Fibroblast of upper back skin (primary cell): ENCODE measurements around the gene HLA-DMA.
A peak's percentile ranks its signal among the peaks of the same experiment; 100 is the strongest.

ENCODE experiments used
- DNase-seq: peaks from one replicate; pipeline ENCODE4 v3.0.0-alpha.2; 2013

Gene HLA-DMA

DNA sequence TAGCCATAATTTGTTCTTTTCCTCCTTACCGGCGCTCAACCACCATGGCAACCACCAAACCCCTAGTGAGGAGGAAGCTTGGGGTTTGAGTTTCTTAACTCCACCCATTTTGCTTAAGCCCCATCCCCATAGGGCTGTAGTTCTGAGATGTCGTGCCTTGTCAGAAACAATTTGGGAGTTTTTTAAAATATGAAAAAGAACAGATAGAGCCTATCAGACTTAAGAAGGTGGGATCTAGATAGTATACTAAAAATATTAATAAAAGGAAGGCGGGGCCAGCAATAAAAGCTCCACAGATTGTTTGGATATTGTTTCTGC lies 21.1 kb upstream of the HLA-DMA start:
- peak; percentile 46 for DNase-seq

- no peak for DNase-seq
These were observed 20.5 kb upstream of the HLA-DMA start for GRCh38 chr6:32973144-32974015.

GRCh38 chr6:32972353-32973143 lies 19.7 kb upstream of the HLA-DMA start:
- no peak for DNase-seq

- peak; percentile 100 for DNase-seq
These were observed 18.9 kb upstream of the HLA-DMA start for GRCh38 chr6:32971581-32972352.

- no peak for DNase-seq
These were observed 18.3 kb upstream of the HLA-DMA start for GRCh38 chr6:32971242-32971580.

DNA sequence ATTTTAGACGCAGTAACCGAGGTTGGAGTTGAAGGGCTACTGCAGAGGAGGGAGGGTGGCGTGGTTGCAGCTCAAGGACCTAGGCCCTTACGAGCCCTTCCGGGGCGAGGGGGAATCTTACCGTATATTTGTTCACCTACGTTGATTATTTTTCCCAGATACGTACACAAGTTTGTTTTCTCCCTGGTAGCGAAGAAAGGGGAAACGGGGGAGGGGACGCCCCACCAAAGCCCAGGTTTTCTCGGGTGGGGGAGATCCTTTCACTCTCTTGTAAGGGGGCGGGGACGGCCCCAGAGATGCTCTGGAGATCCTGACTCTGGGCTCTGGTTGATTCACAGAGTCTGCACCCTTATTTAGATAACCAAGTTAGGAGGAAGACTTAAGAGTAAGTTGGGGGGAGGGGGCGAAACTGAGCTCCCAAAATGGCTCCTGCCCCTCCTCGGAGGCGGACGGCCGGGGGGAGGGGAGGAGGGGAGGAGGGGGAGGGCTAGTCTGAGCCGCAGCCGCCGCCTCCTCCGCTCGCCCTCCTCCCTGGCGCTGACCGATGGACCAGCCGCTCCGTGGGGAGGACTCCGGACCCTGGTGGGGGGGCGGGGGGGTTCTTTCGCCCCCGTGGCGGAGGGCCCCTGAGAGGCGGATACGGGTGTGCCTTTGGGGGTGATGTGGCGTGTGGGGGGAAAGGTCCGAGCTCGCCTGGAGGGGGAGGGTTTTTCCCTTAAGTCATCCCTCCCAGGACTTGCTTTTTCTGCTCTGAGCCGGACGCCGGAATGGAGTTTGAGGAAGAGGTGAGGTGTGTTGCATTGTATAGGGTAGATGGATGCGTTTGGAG lies 17.7 kb upstream of the HLA-DMA start:
- peak; percentile 96 for DNase-seq

DNA sequence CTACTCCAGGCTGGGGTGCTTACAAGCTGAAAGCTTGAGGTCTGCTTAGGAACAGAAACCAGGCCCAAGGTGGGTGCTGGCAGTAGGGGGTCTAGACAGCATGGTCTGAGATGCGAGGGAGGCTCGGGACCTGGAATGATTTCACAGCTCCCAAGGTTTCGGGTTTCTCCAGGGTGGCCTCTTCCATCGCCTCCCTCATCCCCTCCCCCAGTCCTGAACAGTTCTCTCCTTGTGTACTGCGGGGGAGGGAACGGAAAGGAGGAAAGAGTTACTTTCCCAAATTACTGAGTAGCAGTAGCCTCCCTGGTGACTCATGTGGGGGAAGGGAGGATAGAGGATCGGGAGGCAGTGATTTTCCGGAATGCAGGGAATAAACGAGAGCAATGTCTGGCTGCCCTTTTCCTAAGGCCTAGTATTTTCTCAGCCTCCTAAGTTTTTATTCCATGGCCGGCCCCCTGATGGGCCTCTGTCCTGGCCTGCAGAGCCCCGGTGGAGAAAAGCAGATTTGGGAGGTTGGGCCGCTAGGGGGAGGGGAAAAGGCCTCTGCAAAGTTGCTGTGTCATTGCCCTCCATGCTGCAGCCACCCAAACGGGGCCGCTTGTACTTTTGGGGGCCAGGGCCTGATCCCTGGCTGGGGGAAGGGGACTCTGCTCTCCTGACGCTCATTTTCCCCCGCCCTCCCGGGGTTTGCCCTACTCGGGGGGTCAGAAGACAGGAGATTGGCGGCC lies 17.0 kb upstream of the HLA-DMA start:
- peak; percentile 100 for DNase-seq

GRCh38 chr6:32968867-32969684 lies 16.2 kb upstream of the HLA-DMA start:
- peak; percentile 85 for DNase-seq

DNA sequence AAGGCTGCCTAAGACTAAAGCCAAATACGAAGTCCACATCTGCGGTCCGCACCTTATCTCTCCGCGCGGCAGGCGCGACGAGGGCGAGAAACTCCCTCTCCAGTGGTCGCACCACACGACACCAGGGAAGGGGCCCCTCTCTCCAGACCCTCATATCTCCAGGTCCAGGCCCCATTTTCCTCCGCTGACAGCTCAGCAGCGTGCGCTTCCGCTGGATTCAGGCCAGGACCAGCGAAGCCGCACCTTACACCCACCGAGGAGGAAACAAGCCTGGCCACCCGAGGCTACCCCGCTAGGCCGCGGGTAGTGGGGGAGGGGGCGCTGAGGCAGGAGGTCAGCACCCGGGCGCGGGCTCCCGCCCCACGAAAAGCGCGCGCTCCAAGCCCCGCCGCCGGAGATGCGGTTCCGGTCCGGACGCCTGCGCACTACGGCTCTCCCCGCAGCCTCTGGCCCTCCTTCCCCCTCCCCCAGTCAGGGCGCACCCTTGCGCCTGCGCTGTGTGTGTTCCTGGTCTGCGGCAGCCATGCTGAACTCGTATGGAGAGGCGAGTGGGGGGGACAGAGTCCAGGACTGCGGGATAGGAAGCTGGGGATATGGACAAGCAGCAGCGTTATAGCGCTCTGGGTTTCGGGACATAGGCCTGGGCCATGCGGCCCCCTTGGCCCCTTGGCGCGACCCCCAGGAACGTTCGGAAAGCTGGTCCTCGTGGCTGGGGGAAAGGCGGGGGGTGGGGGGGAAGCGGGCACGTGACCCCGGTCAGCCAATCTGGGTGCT lies 15.4 kb upstream of the HLA-DMA start, which contains the start of gene BRD2:
TSS of gene BRD2 (plus strand) at position 502 of the 774 bp plus-strand sequence. CDS start 4,305 bp downstream, outside the sequence.
- DNase-seq: peak; percentile 98

GRCh38 chr6:32967151-32968091 lies 14.5 kb upstream of the HLA-DMA start:
- DNase-seq: peak; percentile 61

DNA sequence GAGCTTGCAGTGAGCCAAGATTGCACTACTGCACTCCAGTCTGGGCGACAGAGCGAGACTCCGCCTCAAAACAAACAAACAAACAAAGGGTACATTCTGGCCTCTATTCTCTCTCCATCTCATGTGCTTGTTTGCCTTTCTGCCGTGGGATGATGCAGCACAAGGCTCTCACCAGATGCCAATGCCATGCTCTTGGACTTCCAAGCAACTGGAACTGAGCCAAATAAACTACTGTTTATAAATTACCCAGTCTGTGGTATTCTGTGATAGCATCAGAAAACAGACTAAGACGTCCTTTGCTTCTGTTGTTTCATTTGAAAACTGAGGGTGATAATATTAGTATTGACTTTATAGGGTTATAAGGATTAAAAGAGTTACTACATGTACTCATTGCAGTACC lies 11.9 kb upstream of the HLA-DMA start:
- DNase-seq: no peak

DNA sequence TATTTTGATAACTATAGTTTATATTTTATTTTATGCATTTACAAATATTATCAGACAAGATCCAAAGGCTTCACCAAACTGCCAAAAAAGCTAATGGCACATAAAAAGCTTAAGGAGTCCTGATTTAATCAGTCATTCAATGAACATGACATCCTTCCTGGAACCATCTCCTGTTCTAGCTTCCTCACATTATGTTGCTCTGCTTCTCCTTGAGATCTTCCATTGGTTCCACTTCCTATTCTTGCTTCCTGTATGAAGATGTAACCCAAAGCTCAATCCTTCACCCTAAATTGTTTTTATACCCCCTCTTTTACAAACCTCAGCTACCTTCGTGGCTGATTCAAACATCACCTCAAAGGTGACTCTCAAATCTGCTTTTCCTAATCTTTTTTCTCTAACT lies 11.0 kb upstream of the HLA-DMA start:
- DNase-seq: no peak

DNA sequence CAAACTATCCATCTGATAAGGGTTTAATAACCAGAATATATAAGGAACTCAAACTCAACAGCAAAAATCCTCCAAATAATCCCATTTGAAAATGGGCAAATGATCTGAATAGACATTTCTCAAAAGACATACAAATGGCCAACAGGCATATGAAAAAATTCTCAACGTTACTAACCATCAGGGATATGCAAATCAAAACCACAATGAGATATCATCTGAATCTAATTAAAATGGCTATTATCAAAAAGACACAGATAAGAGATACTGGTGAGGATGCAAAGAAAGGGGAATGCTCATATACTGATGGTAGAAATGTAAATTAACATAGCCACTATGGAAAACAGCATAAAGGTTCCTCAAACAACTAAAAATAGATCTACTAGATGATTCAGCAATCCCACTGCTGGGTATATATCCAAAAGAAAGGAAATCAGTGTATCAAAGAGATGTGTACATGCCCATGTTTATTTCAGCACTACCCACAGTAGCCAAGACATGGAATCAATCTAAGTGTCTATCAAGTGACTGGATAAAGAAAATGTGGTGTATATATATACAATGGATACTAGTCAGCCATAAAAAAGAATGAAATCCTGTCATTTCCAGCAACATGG lies 9.4 kb upstream of the HLA-DMA start:
- no peak for DNase-seq

DNA sequence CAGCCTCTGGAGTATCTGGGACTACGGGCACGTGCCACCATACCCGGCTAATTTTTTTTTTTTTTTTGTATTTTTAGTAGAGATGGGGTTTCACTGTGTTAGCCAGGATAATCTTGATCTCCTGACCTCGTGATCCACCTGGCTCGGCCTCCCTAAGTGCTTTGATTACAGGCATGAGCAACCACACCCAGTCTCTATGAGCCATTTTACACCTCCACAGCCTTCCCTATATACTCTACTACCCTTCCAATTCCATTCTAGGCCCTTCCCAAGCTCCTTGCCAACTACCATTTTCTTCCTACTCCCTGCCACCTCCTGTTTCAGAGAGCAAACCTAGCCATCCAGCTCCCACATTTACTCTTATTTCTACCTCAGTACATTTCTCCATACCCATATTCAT lies 7.7 kb upstream of the HLA-DMA start:
- DNase-seq: no peak

- DNase-seq: no peak
These were observed 3.3 kb upstream of the HLA-DMA start for GRCh38 chr6:32956176-32956575.

GRCh38 chr6:32954986-32955802 lies 2.3 kb upstream of the HLA-DMA start:
- DNase-seq: no peak

DNA sequence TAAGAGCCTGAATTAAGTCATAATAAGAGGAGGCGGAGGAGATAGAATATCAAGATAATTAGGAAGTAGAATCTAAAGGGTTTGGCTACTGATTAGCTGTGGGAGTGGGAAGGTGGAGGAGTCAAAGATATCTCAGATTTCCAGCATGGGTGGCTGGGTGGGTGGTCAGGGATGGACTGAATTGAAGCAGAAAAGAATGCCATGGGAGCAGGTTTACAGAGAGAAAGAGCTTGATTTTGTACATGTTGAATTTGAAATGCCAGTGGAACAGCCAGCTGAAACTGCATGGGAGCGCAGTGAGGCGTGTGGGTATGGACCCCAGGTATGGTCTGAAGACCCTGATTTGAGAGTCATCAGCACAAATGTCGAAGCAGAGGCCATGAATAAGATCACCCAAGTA lies 1.4 kb upstream of the HLA-DMA start:
- DNase-seq: no peak

GRCh38 chr6:32953775-32954174 lies 878 bp upstream of the HLA-DMA start:
- DNase-seq: no peak
